HEK293 (cell line): ENCODE measurements around the gene POLD4.

Experiments used
- REST ChIP-seq: fragments of 450-650 bp; formaldehyde crosslinking; IDR thresholded peaks from 2 replicates; pipeline ENCODE4 v1.5.1; 2016; ENCODE audit warnings: missing biosample characterization, missing genetic modification characterization
- ZNF707 ChIP-seq: fragments of 450-650 bp; formaldehyde crosslinking; IDR thresholded peaks from 2 replicates; pipeline ENCODE4 v1.5.1; 2016; ENCODE audit warnings: missing biosample characterization, missing genetic modification characterization

- TF ChIP-seq ZNF707 (no peak), REST (tag by site-specific recombination) (no peak)
These were observed 32.0 kb downstream of the POLD4 start for GRCh38 chr11:67321313-67321871.
